CD4-positive, alpha-beta T cell treated with Interferon gamma for 1 hour (primary cell): Measurements from ENCODE around the gene INSM1.

Experiments
- DNase-seq: peaks from one replicate; pipeline ENCODE4 v3.0.0-alpha.2; 2020

The INSM1 gene

DNA sequence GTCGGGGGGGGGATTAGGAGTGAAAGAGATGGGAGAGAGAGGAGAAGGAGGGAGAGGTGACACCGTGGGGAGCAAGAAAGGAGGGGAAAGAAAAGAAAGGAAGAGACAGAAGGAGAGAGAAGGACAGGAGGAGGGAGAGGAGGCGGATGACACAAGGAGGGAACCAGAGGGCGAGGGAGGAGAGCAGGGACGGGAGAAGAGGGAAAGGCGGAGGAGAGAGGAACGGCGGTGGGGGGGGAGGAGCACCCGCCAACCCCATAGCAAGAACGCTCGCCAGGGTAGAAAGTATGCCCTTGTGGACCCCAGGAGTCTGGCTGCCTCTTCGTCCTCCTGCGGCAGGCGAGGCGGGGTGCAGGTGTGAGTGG, 4.5 kb upstream of the INSM1 start:
- DNase-seq, result no peak

DNA sequence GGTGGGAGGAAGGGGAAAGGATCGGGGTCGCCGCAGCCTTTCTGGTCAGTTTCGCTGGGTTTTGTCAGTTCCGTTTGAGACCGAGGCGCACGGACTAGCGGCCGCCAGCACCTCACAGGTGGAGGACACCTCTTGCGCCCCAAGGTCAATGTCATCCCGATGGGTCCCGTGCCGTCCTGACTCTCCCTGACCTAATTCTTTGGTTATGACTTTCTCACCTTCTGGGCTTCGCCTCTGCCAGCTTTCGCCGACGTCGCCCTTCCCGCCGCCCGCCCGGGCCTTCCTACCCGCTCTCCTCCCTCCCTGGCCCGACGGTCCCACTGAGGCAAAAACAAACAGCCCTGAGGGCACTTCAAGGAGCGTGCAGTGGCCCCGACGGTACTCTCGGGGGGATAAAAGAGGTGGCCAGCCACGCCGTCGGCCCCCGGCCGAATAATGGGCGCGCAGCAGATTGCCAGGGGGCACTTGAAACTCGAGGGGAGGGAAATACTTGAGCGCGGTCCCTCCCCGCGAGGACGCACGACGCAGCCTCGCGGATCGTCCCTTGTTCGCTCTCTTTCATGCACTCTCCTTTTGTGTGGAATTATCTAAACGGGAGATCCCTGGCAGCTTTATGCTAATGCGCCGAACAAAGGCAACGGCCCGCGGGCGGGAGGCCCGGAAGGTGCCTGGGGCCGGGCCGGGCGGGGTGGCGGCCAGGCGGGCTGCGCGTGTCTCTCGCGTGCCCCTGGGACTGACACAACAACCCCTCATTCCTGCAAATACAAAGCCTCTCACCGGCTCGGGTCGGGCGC, 3.9 kb upstream of the INSM1 start:
- DNase-seq, result no peak

DNA sequence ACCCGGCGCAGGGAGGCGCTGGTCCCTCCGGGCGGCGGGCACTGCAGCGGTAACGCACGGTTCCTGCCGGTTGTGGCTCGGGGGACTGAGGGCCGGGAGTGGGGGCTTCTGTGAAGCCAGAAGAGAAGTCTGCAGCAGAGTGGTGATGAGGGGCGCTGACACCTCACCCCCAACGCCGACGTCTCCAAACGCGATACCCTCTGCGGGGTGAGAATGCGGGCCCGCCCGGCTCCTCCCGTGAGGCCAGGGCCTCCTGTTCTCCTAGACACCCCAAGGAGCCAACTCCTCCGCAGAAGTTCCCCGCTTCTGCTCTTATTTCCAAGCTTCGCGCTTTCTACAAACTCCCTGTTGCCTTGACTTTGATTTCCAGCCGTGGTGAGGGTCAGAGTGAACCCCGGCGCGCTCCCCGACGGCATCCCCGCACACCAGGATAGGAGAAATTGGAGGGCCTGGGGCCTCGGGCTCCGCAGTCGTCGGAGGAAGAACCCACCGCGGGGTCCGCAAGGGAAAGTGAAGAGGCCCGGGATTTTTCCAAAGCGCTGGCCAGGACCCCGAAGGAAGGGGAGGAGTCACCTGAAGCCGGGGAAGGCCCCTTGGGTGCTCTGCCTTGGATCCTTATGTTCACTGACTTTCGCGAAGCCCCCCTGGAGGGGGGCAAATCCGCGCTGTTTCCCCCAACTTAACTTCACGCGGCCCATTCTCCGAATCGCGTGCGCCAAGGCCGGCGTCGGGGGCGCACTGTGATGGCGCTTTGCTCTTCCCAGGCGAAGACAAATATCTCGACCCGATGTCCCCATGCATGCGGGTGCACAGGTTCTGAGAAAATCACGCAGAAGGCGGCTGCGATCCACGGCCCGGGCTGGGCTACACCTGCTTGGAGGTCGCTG, 3.1 kb upstream of the INSM1 start:
- no peak for DNase-seq

DNA sequence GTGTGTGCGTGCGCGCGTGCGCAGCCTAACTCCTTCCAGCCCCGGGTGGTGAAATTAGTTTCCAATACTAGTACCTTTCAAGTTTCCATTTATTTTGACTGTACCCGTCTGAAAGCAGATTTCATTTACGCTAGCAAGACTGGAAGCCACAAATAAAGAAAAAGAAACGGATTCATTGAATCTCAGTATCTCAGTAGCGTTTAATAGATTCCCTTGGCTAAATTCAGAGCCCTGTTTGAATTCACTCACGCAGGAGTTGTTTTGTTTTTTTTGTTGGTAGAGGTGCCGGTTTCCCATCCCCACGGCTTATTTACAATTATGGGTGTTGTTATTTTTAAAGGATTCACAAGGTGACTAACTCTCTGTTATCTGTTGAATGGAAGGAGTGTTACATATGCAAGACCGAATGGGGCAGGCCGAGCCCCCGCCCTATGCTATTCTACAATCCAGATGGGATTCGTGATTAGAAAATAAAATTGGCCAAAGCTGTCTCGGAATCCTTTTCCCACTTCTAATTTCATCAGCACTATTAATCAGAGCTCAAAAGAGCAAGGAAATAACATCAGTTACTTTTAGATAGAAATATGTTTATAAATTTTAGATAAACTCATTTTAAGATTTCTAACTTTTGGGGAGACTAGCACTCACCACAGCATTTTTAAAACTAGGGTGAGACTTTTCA, 2.3 kb upstream of the INSM1 start:
- DNase-seq, result no peak

DNA sequence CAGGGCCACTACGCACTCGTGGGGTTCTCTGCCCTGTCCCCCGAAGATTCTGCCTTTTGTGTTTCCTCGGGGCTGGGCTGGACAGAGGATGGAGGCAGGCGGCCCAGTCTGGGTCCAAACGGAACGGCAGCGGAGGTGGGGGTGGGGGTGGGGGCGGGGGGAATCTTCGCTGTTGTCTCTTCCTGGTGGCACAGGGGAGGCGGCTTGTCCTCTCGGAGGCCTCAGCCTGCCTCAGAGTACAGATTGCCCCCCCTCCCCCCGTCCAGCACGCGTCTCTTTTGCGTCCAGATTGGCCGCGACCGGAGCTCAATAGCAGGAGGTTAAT, 1.4 kb upstream of the INSM1 start:
- DNase-seq, result no peak

DNA sequence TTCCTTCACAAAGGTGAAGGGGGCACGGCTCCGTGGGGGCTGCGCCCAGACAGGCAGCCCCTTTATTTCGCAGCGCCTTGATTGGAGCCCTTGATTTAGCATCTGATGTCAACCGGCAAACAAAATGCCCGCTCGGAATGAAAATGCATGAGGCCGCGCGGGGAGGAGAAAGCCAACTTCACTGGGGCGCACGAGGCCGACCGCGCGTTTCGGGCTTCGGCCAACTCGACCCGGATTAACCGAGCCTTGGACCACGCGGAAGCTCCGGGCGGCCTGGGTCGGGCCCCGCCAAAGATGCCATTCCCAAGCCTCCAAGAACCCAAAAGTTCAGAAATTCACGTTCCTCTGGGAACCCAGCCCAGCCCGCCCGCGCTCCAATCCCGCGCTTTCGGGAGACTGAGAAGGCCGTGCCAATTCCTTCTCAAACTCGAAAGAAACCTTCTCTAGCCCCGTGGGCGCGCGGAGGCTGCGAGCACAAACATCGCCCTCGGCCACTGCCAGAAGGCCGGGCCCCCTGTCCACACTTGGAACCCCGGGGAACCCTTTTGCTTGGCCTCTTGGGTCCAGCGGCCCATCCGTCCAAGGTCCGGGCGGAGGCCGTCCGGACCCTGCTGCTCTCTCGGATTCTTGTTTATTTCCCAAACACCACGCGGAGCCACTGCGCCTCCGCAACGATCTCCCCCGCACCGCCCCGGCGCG, 879 bp upstream of the INSM1 start:
- no peak for DNase-seq

DNA sequence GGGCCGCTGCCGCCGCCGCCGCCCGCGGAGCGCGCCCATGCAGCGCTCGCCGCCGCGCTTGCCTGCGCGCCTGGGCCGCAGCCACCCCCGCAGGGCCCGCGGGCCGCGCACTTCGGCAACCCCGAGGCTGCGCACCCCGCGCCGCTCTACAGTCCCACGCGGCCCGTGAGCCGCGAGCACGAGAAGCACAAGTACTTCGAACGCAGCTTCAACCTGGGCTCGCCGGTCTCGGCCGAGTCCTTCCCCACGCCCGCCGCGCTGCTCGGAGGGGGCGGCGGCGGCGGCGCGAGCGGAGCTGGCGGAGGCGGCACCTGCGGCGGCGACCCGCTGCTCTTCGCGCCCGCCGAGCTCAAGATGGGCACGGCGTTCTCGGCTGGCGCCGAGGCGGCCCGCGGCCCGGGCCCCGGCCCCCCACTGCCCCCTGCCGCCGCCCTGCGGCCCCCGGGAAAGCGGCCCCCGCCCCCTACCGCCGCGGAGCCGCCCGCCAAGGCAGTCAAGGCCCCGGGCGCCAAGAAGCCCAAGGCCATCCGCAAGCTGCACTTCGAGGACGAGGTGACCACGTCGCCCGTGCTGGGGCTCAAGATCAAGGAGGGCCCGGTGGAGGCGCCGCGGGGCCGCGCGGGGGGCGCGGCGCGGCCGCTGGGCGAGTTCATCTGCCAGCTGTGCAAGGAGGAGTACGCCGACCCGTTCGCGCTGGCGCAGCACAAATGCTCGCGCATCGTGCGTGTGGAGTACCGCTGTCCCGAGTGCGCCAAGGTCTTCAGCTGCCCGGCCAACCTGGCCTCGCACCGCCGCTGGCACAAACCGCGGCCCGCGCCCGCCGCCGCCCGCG, 730 bp downstream of the INSM1 start:
- no peak for DNase-seq

DNA sequence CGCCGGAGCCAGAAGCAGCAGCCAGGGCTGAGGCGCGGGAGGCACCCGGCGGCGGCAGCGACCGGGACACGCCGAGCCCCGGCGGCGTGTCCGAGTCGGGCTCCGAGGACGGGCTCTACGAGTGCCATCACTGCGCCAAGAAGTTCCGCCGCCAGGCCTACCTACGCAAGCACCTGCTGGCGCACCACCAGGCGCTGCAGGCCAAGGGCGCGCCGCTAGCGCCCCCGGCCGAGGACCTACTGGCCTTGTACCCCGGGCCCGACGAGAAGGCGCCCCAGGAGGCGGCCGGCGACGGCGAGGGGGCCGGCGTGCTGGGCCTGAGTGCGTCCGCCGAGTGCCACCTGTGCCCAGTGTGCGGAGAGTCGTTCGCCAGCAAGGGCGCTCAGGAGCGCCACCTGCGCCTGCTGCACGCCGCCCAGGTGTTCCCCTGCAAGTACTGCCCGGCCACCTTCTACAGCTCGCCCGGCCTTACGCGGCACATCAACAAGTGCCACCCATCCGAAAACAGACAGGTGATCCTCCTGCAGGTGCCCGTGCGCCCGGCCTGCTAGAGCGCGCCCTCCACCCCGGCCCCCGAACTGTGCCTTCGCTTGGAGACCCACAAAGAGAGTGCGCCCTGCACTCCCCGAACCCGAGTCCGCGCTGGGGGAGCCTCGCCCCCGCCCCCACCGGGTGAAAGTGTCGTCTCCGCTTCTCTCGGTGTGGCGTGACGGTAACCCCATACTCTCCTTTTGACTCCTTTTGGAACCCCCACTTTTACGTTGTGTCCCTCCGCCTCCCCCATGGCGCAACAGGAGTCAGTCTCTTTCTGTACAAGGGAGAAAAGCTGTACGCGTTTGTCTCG, 1.6 kb downstream of the INSM1 start:
- no peak for DNase-seq

DNA sequence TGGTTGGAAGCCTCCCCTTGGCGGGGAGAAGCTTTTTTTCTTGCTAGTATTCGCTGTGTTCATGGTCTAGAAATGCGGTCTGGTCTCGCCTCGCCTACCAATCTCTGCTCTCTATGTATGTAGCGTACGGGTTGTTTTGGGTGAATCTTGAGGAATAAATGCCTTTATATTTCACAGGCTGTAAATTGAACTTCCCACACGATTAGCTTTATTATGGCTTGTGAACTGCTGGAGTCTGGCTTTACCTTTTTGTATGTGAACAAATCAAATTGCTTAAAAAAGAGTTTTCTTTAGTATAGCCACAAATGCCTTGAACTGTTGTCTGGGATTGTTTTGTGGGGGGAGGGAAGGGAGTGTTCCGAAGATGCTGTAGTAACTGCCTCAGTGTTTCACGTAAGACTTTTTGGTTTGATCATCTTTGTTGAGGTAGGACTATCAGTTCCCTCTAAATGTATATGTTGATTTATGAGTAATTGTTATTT, 2.2 kb downstream of the INSM1 start:
- DNase-seq, result no peak

DNA sequence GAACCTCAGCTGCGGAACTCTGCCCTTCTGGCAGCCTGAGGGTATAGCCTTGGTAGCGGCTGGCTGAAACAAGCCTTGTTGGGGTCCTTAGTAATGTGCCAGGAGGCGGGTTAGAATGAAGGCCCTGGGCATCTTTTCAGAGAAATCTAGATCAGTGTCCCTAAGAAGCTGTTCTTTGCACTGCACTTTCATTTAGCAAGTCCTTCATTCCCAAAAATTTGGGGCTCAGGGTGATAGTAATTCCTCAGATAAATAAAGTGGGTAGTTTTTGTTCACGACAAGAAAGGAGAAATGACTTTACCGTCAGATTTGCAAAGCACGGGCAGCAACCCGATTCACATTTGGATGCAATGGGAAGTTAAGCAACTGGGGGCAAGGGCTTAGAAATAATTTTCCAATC, 3.2 kb downstream of the INSM1 start:
- no peak for DNase-seq

DNA sequence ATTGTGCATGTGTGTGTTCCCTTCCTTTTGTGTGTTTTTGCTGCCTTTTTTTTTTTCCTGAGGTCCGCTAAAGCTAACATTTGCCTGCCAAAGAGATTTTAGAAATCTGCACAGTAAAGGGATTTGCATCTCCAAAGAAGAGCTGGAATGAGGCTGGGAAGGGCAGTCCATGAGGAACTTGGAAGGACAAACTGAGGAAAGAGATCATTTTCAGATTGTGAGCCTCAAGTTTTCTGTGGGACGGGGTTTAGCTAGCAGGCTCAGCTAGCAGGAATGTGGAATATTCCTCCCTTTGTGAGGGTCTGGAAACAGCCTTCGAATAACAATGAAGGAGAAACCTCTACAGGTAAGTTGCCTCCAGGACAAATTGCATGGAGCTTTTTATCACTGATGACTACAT, 3.8 kb downstream of the INSM1 start:
- no peak for DNase-seq

DNA sequence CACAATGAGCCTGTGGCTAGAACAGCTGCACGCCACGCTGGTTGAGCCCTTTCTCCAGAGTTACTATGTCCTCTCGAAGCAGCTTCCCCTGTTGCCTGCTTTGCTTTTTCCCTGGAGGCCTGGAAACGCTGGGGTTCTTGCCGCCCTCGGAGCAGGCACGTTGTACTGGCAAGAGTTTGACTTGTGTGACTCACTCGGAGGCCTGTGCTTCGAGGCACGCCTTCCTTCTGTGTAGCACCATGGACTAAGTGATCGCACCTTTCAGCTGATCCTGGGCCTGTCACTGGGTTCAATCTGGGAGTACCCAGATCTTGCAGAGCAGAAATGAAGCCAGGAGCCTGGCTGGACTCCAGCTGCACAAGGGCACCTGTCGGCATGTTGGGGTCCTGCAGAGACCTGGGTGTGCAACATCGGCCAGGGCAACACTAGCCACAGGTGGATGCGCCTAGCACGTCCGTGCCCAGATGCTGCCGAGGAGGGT, 5.2 kb downstream of the INSM1 start:
- DNase-seq, result no peak

DNA sequence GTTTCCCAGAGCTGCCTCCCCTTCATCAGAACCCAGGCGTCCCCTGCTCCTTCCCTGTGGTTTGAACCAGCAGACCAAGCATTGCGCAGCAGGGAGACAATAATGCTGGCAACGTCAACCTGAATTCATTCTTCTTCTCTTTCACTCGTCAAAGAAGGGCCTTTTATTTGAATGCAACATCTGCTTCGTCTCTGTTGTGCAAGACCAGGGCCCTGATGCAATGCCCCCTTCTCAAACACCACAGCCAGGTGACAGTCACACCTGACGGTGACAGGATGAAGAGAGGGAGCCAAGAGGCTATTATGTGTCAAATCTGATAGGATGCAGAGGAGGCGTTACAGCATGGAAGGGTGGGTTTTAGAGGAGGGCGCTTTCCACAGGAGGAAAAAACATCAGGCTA, 8.0 kb downstream of the INSM1 start:
- no peak for DNase-seq

DNA sequence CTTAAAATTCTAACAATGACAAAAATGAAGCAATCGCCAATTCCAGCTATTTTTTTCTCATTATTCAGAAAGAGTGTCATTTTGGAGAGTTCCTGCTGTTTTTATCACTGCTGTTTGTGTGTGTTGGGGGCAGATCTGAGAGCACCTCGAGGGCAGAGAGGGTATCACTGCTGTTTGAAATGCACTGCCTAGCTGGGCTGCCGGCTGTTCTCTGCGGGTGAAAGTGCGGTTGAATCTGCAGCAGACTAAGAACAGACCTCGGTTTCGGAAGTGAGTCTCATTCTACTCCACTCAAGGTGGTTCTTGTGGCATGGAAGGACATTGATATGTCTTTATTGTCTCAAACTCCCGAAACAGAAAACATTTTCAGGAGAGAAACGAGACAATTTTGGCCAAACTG, 18.3 kb downstream of the INSM1 start:
- DNase-seq, result no peak

DNA sequence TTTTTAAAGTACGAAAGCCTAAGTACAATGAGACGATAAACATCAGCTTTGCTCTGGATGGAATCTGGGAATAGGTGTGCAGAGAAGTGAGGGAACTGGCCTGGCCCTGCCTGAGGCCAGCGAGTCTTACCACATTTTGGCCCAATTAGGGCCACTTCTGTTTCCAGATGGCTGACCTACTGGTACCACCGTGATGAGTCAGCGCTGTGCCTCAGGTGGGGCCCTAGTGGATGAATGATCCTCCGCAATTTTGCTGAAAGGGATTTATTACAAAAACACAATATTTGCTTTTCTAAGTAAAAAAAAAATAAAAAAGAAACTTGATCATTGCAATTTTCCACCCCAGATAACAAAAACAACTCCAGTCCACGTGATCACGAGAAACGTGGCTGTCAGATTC, 22.5 kb downstream of the INSM1 start:
- no peak for DNase-seq

DNA sequence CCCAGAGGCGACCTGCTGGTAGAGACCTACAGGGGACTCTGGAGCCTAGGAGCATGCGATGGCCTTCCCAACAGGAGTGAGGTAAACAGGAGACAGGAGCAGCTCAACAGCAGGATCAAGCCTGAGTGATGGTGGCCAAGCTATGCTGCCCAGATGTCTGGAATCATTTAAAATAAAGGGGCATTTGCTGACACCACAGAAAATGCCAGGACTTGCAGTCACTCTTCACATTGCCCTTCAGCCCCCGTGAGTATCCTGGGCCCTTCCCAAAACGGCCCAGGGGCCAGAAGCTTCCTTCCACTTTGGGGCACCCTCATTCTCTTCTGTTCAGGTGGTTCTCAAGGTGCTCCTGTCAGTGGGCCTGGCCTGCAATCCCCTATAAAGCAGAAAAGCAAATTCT, 23.2 kb downstream of the INSM1 start:
- no peak for DNase-seq

DNA sequence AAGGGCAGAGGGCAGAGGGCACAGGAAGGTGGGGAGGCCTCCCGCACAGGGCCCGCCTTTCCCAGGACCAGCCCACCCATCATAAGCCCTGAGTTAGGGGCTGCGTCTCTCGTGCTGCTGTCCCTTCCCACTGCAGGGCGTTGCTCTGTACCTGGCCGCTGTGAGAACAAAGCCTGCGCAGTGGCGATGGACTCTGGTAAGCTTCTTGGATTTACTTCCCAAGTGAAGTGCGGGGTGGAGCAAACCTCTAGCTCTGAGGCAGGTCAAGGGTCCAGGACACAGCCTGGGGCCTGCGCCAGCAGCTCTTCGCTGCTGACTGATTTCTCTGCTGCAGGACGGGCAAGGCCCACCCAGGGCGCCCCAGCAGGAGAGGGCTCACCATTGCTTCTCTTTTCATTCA, 23.9 kb downstream of the INSM1 start:
- no peak for DNase-seq

DNA sequence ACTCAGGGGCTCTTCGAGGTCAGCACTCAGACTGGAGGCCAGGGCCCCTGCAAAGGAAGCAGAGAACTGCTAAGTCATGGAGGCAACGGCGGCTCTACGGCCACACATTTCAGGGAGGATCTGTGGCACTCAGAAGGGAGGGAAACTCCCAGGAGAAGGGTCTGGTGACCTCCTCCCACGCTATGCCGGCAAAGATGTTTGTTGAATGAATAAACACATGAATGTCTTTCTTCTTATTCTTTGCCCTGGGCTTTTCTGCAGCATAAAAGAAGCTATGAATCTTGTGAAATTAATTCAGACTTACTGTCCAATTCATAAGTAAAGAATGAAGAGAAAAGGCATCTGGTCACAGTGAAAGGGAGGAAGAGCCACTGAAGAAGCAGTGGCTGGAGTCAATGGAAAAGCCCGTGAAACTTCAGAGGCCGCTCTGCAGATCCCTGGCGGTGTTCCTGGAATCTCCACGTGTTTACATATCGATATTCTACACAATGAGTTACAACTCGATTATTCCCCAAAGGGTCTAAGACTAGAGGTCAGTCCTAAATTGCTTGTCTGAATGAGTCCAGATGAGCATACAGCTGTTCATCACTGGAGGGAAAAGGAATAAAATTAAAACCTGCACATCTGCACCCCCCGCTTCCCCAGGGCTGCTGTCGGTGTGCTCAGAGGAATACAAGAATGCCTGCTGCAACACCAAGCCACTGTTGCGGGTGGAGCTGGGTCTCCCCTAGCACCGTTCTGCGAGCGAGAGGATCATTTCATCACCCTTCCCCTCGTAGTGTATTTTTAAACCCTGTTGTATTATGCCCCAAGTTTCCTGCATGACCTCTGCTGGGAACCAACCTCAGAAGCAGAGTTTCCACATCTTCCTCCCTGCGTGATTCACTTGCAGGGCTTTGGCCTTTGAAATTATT, 25.6 kb downstream of the INSM1 start:
- no peak for DNase-seq

DNA sequence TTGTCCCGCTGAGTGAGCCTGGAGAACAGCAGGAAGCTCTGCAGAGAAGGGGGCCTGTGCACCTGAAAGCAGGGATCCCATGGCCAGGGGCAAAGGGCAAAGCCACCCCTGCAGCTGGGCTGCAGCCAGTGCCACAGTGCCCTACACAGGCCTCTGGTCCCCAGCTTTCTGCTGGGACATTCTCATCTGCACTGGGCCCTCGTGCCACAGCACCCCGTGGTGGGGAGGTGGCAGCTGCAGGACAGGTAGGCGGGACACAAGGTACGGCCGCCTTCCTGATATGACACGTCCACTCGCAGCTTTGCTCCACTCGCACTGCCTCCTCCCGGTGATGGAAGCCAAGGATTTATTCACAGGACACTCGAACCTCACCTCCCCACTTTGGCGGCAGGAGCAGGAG, 27.2 kb downstream of the INSM1 start:
- DNase-seq, result no peak
